K562 (cell line): Measurements from ENCODE around the gene KCNK10. TPM values are rescaled to one million over a fixed set of nuclear protein-coding genes. Genes with fewer than 3 reads are reported as not detected.
A peak's percentile ranks its signal among the peaks of the same experiment; 100 is the strongest.

Experiments used
- ATAC-seq: fragments of 200-7000 bp; cut with Tn5 transposase; 3 replicates; pipeline ENCODE4 v1.9.1; 2020; ENCODE audit warnings: moderate library complexity
- BruUV-seq: library from RNA; stranded (reverse); fragments of 400-500 nt; replicated peaks from 2 replicates; lab custom pipeline; 2021; lab: Mats Ljungman, UMichigan
- CTCF ChIA-PET: fragments of 300-600 bp; formaldehyde crosslinking; extraction: SDS; loops from one replicate; lab custom pipeline; 2021; ENCODE audit warnings: low intra/inter-chr PET ratio; lab: Yijun Ruan, JAX
- POLR2A ChIA-PET: fragments of 300-600, 350-650 bp; sonication (Branson Sonifier 250); formaldehyde crosslinking; extraction: SDS; loops from one replicate; lab custom pipeline; 2021; ENCODE audit warnings: antibody characterized with exemption, inconsistent platforms; lab: Yijun Ruan, JAX
- DNase-seq, 4 experiments: peaks; one replicate each; pipeline versions ENCODE4 v3.0.0 to v3.0.0-alpha.2; 2011 to 2018; ENCODE audit warnings: low spot score in 3 of 4, mixed read lengths in 3 of 4; ENCODE audit errors: extremely low read depth in 1 of 4
- FAIRE-seq: peaks from 2 replicates; lab custom pipeline; 2011; peaks lifted over from hg19 to GRCh38; lab: Jason Lieb, UNC
- H2AFZ ChIP-seq: 2 replicates; pipeline ENCODE4 v1.6.0; 2011; ENCODE audit warnings: low read depth, low read length, control low read depth, inconsistent platforms
- H3K27ac ChIP-seq: fragments of 200-600 bp; 3 replicates; pipeline ENCODE4 v1.8.0; 2011; ENCODE audit warnings: low read depth, mild to moderate bottlenecking, control low read depth, inconsistent platforms, low read length, moderate library complexity, mixed read lengths; ENCODE audit errors: extremely low read depth
- H3K27me3 ChIP-seq, 2 experiments: fragments of 300-600 bp in 1 of 2; 2 replicates in 1 of 2; 3 replicates in 1 of 2; pipeline versions ENCODE4 v1.6.0 to v1.8.0; 2011; ENCODE audit warnings: inconsistent platforms in 2 of 2, low read length in 2 of 2, mild to moderate bottlenecking in 1 of 2, mixed read lengths in 1 of 2, moderate library complexity in 1 of 2; ENCODE audit not compliant: control insufficient read depth in 2 of 2, insufficient read depth in 2 of 2
- H3K36me3 ChIP-seq: fragments of 300-600 bp; 3 replicates; pipeline ENCODE4 v1.8.0; 2011; ENCODE audit warnings: mild to moderate bottlenecking, low read length, inconsistent platforms; ENCODE audit not compliant: control insufficient read depth, insufficient read depth
- H3K4me1 ChIP-seq, 2 experiments: fragments of 200-600 bp in 1 of 2; replicated peaks in 1 of 2; 2 replicates in 1 of 2; 3 replicates in 1 of 2; pipeline versions ENCODE4 v1.5.1 to v1.8.0; 2011; ENCODE audit warnings: inconsistent platforms in 2 of 2, low read length in 2 of 2, mild to moderate bottlenecking in 1 of 2, mixed read lengths in 1 of 2, moderate library complexity in 1 of 2; ENCODE audit not compliant: control insufficient read depth in 2 of 2, insufficient read depth in 2 of 2
- H3K4me2 ChIP-seq: 2 replicates; pipeline ENCODE4 v1.6.1; 2011; ENCODE audit warnings: low read length, control low read depth, inconsistent platforms, mixed read lengths; ENCODE audit not compliant: insufficient read depth
- H3K4me3 ChIP-seq: fragments of 200-600 bp; sonication (generic), shearing (Covaris generic); 2 replicates; pipeline ENCODE4 v1.5.1; 2016; ENCODE audit warnings: control low read depth, inconsistent platforms
- H3K79me2 ChIP-seq: fragments of 200-600 bp; 3 replicates; pipeline ENCODE4 v1.8.0; 2011; ENCODE audit warnings: low read length, inconsistent platforms; ENCODE audit not compliant: control insufficient read depth, insufficient read depth
- H3K9ac ChIP-seq, 2 experiments: 2 replicates each; pipeline versions ENCODE4 v1.6.0 to v1.6.1; 2011; ENCODE audit warnings: low read depth in 2 of 2, low read length in 2 of 2, control low read depth in 1 of 2, inconsistent platforms in 1 of 2, mild to moderate bottlenecking in 1 of 2, mixed read lengths in 1 of 2; ENCODE audit not compliant: insufficient read depth in 1 of 2
- H3K9me1 ChIP-seq: one replicate; pipeline ENCODE4 v1.6.0; 2011; ENCODE audit warnings: inconsistent platforms, mild to moderate bottlenecking, low read length, moderate library complexity; ENCODE audit not compliant: control insufficient read depth, insufficient read depth
- H3K9me3 ChIP-seq: replicated peaks from 2 replicates; pipeline ENCODE4 v1.5.1; 2011; ENCODE audit warnings: low read depth, low read length, inconsistent platforms; ENCODE audit not compliant: control insufficient read depth, insufficient read depth
- H4K20me1 ChIP-seq: replicated peaks from 2 replicates; pipeline ENCODE4 v1.6.1; 2011; ENCODE audit warnings: low read length, inconsistent platforms, mixed read lengths; ENCODE audit not compliant: control insufficient read depth, insufficient read depth
- FOSL1 ChIP-seq: fragments of 200-800 bp; sonication (Bioruptor generic); conservative IDR thresholded peaks from 2 replicates; pipeline ENCODE4 v1.6.1; 2016; ENCODE audit warnings: missing genetic modification characterization, missing compliant biosample characterization
- NR4A1 ChIP-seq, 2 experiments: fragments of 250-450 bp in 1 of 2; fragments of 450-650 bp in 1 of 2; sonication (Bioruptor Pico) in 1 of 2; IDR thresholded peaks; 2 replicates each; pipeline versions ENCODE4 v1.4.0 to v1.6.1; 2016 to 2020; ENCODE audit warnings: mild to moderate bottlenecking in 2 of 2, missing compliant biosample characterization in 1 of 2, missing genetic modification characterization in 1 of 2, moderate library complexity in 1 of 2
- RBFOX2 ChIP-seq: fragments of 200-400 bp; formaldehyde crosslinking; IDR thresholded peaks from 2 replicates; pipeline ENCODE4 v1.6.1; 2017; ENCODE audit warnings: low read depth, mild to moderate bottlenecking, low read length, moderate library complexity
- SRSF9 ChIP-seq: fragments of 200-400 bp; formaldehyde crosslinking; IDR thresholded peaks from 2 replicates; pipeline ENCODE4 v1.6.1; 2017; ENCODE audit warnings: low read depth, low read length, borderline replicate concordance
- ZC3H8 ChIP-seq: fragments of 450-650 bp; IDR thresholded peaks from 2 replicates; pipeline ENCODE4 v1.6.1; 2017
- WGBS: fragments of 100-300 bp; shearing (Covaris generic); methylation state at CpG from one replicate; pipeline ENCODE4 v1.1.6; 2016; ENCODE audit warnings: low coverage, mixed read lengths; ENCODE audit not compliant: insufficient coverage; ENCODE audit errors: missing lambda C conversion rate; 5-methylcytosine and 5-hydroxymethylcytosine counted together
- in situ Hi-C: fragments of 300-500 bp; cut with MboI; formaldehyde crosslinking; loops from 4 replicates; pipeline ENCODE4 v1.15.0; 2018; ENCODE audit warnings: inconsistent platforms, mixed read lengths
- intact Hi-C: fragments of 100-400 bp; cut with micrococcal nuclease; formaldehyde crosslinking; loops from 2 replicates; pipeline ENCODE4 v1.14.2; 2022
- polyA plus RNA-seq, 8 experiments: library from polyadenylated mRNA; depleted of rRNA in 4 of 8; stranded (reverse) in 5 of 8; unstranded in 3 of 8; fragments of >200 nt; fragmentation: Nextera tagmentation in 2 of 8; fragmentation: Illumina TruSeq in 1 of 8; extraction: Ambion mirVana in 2 of 8; extraction: Trizol in 1 of 8; gene quantifications; 2 replicates each; pipeline versions ENCODE4 v1.2.1 to v1.2.3, GENCODE V29; 2011 to 2014; ENCODE audit warnings: inconsistent platforms in 1 of 8, missing spikeins in 1 of 8
- total RNA-seq, 7 experiments: library from RNA; depleted of rRNA in 6 of 7; stranded (reverse); fragments of >200 nt in 6 of 7; fragmentation: Illumina TruSeq in 2 of 7; extraction: Trizol in 2 of 7; gene quantifications; 2 replicates each; pipeline versions ENCODE4 v1.2.1 to v1.2.3, GENCODE V29; 2011 to 2021; ENCODE audit warnings: low replicate concordance in 1 of 7

Gene KCNK10
- total and polyA plus RNA-seq, 9 of the 15 experiments (the other 6 are each of a cell fraction or from before 2014, with no cell fraction given) = not detected

GRCh38 chr14:88348546-88348945 is 25.5 kb upstream of the KCNK10 start (continued):
- TF ChIP-seq NR4A1 (CRISPR knock-in tag; IDR thresholded peaks at IDR 0.05) = no peak
- TF ChIP-seq NR4A1 (tag; IDR thresholded peaks at IDR 0.05) = no peak
- TF ChIP-seq RBFOX2 = no peak
- TF ChIP-seq SRSF9 = no peak

GRCh38 chr14:88346048-88346639 is 23.1 kb upstream of the KCNK10 start:
- H3K36me3 ChIP-seq = no peaks in the 10 kb centered on the region
- H3K4me1 ChIP-seq = no peaks in the 10 kb centered on the region
- FAIRE-seq = no peak
- H3K9me3 ChIP-seq = no peaks in the 10 kb centered on the region
- no peak overlapping the region for H3K4me2 ChIP-seq
- peak in 1 of 4 experiments; percentile 1 for DNase-seq
- ChIA-PET POLR2A (no interaction called here), CTCF (no interaction called here)
- intact Hi-C loops = no loop called here
- no peak for TF ChIP-seq ZC3H8
- 0 out of 2 replicates have a peak, but pooled peaks have one; percentile 25 for TF ChIP-seq FOSL1
- ATAC-seq = no peak
- H4K20me1 ChIP-seq = no peaks in the 10 kb centered on the region
- H3K27me3 ChIP-seq = no peaks in the 10 kb centered on the region
- H3K4me3 ChIP-seq = no peak overlapping the region
- in situ Hi-C loops = no loop called here
- no peaks in the 10 kb centered on the region for H3K79me2 ChIP-seq
- no TSS peak for BruUV-seq
- H3K27ac ChIP-seq = no peak overlapping the region
- no peaks in the 10 kb centered on the region for H3K9me1 ChIP-seq
- 3% methylated on average over 5 of the region's 5 CpGs for WGBS
- H3K9ac ChIP-seq = no peak overlapping the region
- no peak overlapping the region for H2AFZ ChIP-seq
